Epithelial cell of esophagus (primary cell): ENCODE results near the gene PRDM16.

Experiments
- DNase-seq: peaks from one replicate; pipeline ENCODE4 v3.0.0; 2010; ENCODE audit warnings: low read depth
- H3K4me3 ChIP-seq: 2 replicates; pipeline ENCODE4 v1.5.1; 2011; ENCODE audit warnings: mild to moderate bottlenecking, low read length, control low read depth
- TF ChIP-seq, protein P1 (sequence below): IDR thresholded peaks from 2 replicates; pipeline ENCODE4 v1.5.1; 2011; ENCODE audit warnings: low read depth, mild to moderate bottlenecking, low read length, control low read depth, inconsistent platforms; ENCODE audit not compliant: insufficient read depth; ENCODE audit errors: missing control alignments

The PRDM16 gene

DNA sequence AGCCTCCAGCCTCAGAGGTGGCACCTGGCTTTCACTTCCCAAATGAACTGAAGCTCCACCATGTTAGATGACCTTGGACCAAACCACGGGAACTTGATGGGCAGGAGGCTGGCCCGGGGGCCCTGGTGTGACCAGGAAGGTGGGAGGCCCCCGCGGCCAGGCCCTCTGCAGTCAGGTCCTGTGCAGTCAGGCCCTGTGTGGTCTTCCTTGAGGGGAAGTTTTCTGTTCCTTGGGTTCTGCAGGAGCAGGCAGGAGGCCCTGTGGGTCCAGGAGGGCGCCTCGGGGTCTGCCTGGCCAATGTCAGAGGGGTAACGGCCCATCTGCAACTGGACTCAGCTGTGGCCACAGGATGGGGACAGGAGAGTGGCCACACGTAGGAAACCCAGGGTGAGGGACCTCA is 13.0 kb downstream of the PRDM16 start:
- TF ChIP-seq, protein P1, sequence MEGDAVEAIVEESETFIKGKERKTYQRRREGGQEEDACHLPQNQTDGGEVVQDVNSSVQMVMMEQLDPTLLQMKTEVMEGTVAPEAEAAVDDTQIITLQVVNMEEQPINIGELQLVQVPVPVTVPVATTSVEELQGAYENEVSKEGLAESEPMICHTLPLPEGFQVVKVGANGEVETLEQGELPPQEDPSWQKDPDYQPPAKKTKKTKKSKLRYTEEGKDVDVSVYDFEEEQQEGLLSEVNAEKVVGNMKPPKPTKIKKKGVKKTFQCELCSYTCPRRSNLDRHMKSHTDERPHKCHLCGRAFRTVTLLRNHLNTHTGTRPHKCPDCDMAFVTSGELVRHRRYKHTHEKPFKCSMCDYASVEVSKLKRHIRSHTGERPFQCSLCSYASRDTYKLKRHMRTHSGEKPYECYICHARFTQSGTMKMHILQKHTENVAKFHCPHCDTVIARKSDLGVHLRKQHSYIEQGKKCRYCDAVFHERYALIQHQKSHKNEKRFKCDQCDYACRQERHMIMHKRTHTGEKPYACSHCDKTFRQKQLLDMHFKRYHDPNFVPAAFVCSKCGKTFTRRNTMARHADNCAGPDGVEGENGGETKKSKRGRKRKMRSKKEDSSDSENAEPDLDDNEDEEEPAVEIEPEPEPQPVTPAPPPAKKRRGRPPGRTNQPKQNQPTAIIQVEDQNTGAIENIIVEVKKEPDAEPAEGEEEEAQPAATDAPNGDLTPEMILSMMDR, result no peak
- DNase-seq, result no peak
- H3K4me3 ChIP-seq, result no peak overlapping the region

DNA sequence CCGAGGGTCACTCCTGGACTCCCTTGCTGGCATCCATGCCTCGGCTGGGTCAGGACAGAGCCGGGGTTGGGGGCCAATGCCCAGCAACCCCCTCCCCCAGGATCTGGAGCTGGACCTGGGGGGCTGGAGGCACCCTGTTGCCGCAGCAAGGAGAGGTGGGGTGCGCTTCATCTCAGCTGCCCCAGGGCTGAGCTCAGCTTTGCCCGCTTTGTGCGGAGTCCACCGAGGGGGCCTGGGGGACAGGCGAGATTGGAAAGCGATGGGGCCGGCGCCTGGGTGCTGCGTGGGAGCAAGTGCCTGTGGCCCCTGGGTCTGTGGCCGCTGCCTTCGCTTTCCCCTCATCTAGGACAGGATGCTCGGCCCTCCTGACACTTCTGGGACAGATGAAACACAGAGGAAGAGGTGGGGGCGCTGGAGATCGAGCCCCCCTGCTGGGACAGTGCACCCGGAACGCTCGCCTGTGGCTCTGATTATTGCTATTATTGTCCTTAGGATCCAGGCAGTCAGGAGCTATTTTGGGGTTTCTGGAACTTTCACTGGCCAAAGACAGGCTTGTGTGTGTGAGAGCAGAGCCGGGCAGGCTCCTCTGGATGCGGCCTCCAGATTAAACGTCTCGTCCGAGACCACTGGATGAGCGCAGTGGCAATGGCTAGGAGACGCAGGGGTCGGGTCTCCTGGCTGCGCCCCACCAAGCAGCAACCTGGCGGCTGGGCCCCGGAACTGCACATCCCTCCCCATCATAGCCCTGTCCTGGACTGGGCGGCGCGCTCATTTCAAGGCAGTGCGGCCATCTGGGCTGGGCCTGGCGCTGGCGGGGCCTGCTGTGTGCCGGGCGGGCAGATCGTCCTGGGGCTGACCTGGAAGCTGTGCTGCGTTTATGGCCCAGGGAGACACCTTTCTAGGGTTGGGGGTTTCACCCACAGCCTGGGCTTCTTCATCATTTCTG is 13.8 kb downstream of the PRDM16 start:
- no peak overlapping the region for H3K4me3 ChIP-seq
- TF ChIP-seq, protein P1, result no peak
- DNase-seq, result no peak

DNA sequence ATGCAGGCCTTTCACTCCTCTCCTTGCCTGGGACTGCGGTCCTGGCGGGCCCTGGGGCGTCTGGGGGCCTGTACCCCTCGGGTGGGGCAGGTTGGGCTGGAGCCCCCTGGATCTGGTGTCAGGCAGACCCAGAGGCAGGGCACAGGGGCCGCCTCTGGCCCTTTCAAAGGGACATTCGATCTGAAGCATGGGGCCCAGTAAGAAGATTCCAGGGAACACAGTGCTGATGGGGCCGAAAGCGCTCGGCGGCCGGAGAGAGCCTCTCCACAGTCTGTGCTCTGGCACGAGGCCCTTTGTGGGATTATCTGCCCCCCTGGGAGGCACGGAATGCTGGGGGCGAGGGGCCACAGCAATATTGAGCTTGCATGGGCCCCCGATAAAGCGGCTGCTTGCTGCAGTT is 15.2 kb downstream of the PRDM16 start:
- no peak overlapping the region for H3K4me3 ChIP-seq
- no peak for DNase-seq
- TF ChIP-seq, protein P1, result no peak

DNA sequence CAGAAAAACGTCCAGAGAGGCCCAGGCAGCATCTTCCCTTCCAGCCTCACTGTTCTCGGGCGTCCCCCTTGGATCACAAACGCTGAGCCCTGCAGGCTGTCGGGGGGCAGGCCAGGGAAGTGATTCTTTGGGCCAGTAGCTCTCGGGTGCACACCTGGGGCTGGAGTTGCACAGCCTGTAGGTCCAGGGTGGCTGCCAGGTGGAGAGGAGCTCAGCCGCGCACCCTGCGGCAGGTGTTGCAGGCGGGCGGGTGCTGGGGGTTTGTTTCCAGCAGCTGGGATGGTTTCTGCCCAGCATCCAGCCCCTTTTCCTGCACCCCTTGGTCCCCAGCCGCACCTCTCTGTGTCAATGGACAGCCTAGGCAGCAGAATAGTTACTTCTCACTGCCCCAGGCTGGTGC is 15.7 kb downstream of the PRDM16 start:
- no peak for DNase-seq
- no peak overlapping the region for H3K4me3 ChIP-seq
- TF ChIP-seq, protein P1, result no peak

DNA sequence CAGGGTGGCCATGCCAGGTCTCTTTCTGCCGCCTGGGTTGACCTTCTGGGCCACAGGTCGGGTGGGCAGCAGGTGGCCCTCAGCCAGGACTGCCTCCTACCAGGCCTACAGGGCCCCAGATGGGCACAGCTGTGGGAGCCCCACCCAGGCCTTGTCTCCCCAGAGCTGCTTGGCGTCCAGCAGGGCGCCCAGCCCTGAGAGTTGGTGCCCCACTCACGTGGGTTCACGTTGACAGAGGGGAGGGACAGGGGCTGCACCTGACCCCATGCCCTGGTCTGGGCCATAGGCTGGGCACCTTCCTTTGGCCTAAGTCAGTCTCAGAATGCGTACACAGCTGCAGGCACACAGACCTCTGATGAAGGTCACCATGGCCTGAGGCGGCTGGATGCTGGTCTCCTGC is 16.7 kb downstream of the PRDM16 start:
- DNase-seq, result no peak
- H3K4me3 ChIP-seq, result no peak overlapping the region
- TF ChIP-seq, protein P1, result no peak

DNA sequence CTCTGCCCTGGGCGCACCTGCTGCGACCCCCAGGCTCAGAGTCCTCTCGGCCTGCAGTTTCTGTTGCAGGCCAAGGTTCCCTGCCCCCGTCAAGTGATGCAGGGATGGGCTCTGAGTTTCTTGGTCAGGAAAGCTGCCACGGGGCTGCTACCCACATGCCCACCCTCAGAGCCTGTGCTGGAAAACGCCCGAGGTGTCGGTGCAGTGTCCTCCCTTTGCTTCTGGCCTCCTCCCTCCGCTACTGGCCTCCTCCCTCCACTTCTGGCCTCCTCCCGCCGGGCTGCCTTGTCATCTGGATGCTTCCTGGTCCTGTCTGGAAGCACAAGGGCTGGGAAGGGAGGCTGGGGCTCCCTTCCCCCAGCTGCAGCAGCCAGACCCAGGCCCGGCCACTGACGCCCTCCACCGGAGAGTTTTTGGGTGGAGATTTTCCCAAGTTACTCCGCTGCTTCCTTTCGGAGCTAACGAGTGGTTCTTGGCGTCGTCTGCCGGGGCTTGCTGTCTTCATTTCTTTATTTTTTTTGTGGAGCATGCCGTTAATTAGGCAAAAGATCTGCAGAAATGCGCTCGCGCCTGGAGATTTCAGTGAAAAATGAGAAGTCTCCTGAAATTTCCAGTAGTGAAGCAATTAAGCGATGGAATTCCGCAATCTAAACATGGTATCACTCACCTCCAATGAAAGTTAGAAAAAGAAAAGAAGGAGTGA is 17.4 kb downstream of the PRDM16 start:
- TF ChIP-seq, protein P1, result no peak
- no peak overlapping the region for H3K4me3 ChIP-seq
- DNase-seq, result no peak
